NCI-H1417 (cell line): ENCODE results near the gene HIBCH.
"Not testable (repeated sequence)": the region's sequence is repeated elsewhere in the genome, so short reads cannot be mapped to it uniquely, and the experiment has no call there.

Experiments used
- DNase-seq, 3 experiments: peaks; one replicate each; lab custom pipeline; 2025; lab: John Stamatoyannopoulos, UW

Gene HIBCH

DNA sequence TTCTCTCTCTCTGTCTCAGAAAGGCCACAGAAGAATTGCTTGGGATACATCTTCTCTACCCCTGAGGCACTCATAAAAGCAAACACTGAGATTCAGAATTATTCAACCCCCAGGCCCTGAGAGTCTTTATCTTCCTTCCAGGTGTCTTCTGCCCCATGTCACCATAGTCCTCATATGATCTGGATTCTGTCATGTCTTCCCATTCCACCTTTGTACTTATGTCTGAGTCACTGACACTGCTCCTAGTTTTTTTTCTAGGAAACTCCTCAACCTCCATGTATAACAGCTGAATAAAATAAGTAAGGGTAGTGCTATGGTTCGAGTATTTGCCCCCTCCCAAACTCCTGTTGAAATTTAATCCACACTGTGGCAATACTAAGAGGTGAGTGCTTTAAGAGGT is 11.6 kb downstream of the HIBCH start:
- no peak for DNase-seq

DNA sequence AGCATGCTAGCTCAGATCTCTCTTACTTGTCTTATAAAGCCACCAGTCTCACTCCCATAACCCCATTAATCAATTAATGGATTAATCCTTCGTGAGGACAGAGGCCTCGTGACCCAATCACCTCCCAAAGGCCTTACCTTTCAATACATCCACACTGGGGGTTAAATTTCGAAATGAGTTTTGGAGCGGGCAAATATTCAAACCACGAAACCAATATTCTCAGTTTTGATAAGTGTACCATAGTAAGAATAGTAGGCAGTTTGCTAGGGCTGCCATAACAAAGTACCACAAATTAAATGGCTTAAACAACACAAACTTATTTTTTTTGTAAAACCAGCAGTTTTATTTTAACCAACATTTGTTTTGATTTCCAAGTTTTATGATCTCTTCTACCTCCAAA is 15.2 kb downstream of the HIBCH start:
- DNase-seq: no peak

DNA sequence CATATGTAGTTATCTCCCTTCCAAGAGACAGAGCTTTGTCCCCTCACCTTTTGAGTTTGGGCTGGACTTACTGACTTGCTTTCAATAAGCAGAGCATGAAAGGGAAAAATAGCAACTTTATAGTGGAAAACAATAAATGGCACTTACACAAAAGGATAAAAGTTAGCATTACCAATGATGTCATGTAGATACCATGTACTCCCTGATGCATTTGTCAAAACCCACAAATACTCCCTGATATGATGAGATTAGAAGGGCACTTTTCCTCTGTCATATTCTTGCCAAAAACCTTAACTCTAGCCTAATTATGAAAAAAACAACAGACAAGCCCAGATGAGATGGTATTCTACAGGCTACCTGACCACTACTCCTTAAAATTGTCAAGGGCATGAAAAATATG is 16.0 kb downstream of the HIBCH start:
- no peak for DNase-seq

GRCh38 chr2:190302052-190302451 is 17.6 kb downstream of the HIBCH start:
- DNase-seq: no peak

DNA sequence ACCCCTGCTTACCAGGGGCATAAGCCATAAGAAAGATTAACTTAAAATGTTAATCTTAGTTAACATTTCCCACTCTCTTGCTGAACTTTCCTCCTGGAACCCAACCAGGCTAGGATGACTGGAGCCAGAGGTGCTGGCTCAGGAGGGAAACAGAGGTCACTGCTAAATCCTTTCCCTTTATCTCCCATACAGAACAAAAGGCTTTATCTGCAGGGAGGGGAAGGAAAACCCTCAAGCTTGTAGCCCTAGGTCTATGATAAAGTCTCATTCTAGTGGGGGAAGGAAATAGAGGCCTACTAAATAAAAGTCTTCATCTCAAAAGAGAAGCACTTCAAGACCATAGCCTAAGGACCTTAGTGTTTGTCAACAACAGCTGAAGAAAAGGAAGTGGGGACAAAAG is 18.6 kb downstream of the HIBCH start:
- no peak for DNase-seq

- DNase-seq: not testable (repeated sequence)
Measured at GRCh38 chr2:190297880-190298279, 21.7 kb downstream of the HIBCH start.

DNA sequence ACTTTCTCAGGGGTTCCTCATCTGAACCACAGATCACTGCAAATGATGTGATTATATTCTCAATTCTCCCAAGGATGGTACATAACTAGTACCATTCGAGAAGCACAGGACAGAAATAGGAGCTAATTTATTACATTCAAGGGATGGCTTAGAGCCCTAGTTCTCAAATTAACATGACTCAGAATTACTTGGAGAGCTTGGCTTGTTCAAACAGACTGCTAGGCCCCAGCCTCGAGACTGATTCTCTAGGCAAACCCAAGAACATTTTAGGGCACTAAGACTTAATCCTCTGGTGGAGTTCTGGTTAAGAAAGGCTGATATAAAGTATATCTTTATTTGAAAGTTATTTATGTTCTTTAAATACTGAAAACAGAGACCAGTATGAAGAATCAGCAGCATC is 35.8 kb downstream of the HIBCH start:
- no peak for DNase-seq

DNA sequence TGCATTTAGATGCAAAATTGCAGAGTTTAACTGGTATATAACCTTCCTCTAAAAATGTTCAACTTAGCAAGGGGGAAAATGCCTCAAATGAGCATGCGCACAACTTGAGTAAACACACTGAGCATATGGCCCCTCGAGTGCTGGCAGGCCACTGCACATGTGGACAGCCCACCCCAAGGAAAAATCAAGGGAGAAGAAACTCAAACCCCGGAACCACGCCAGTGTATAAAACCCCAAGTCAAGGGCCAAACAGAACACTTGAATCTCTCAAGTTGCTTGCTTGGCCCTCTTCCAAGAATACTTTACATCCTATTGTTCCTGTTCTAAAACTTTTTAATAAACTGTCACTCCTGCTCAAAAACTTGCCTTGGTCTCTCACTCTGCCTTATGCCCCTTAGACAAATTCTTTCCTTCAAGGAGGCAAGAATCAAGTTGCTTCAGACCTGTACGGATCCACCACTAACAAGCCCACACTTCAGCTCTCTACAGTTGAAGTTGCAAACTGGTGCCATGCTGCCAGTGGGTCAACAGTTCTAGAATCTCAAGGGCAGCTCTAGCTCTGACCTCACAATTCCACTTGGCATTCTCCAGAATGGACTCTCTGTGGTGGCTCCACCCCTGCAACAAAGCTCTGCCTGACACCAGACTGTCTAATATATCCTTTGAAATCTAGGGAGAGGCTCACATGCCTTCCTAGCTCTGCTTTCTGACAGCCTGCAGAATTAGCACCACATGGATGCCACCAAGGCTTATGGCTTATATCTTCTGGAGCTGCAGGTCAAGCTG is 38.9 kb downstream of the HIBCH start:
- DNase-seq: no peak

- not testable (repeated sequence) for DNase-seq
Measured at GRCh38 chr2:190279256-190280134, 40.1 kb downstream of the HIBCH start.

- peak in 2 of 3 experiments; percentile 14 to 45 for DNase-seq
Measured at GRCh38 chr2:190277234-190278112, 42.2 kb downstream of the HIBCH start.

DNA sequence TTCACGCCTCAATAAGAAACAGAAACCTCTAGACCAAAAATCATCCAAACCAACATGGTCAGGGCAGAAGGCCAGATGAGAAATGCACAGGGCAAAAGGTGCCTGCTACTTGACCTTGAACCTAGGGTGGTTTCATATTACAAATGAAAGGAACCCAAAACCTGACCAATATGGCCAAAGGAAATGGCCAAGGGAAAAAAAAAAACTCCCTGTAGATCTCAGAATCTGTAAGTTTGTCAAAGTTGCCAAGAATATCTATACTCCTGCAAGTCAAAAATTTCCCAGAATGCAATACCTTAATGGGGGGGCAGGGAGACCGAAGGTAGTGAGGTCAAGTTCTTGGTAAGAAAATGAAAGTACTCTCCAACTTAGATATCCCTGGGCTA is 47.2 kb downstream of the HIBCH start:
- DNase-seq: no peak

DNA sequence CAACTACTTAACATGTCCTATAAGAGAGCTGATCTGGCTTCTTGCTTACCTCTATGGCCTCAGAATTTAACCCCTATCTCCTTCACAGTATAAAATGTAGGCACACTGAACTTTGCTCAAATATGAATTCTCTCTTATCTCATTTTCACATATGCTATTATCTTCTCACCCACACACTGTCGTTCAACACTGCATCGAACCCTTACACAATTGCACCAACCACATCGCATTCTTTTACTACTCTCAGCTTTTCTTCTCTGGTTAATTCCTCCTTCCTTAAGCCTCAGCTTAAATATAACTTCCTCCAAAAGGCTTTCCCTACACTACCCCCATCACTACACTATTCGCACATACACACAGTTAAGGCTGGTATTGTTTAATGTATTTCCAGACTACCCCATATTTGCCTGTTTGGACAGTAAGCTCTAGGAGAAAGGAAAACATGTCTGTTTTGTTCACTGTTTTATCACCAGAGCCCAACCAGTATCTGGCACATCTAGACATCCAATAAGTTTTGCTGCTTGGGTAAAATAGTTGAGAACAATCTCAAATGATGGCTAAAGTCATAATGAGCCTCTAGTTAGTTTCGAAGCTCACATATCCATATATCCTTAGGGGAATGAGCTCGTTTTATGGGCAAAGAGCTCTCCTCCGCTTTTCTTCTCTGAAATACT is 47.7 kb downstream of the HIBCH start:
- no peak for DNase-seq

- DNase-seq: peak in 1 of 3 experiments; percentile 6
Measured at GRCh38 chr2:190270298-190270697, 49.3 kb downstream of the HIBCH start.

DNA sequence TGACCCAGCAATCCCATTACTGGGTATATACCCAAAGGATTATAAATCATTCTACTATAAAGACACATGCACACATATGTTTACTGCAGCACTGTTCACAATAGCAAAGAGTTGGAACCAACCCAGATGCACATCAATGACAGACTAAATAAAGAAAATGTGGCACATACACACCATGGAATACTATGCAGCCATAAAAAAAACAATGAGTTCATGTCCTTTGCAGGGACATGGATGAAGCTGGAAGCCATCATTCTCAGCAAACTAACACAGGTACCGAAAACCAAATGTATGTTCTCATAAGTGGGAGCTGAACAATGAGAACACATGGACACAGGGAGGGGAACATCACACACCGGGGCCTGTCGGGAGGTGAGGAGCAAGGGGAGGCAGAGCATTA is 49.9 kb downstream of the HIBCH start:
- DNase-seq: not testable (repeated sequence)

- no peak for DNase-seq
Measured at GRCh38 chr2:190267302-190267701, 52.3 kb downstream of the HIBCH start.

- no peak for DNase-seq
Measured at GRCh38 chr2:190266314-190266713, 53.3 kb downstream of the HIBCH start.

DNA sequence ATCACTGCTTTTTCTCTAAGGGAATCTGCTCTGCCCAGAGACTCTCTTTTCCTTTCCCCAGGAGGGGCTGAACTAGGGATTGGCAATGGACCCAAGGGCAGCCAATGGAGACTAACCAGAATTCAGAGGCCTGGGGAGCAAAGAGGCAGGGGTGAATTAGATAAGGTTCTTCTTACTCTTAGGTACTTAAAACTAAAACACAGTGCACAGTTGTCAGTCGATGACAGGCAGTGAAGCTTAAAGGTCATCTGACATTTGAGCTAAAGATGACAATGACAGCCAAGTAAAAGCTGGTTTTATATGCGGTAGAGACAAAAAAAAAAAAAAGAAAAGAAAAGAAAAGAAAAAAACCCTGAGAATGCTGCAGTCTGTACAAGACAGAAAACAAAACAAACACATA is 57.8 kb downstream of the HIBCH start:
- DNase-seq: no peak

DNA sequence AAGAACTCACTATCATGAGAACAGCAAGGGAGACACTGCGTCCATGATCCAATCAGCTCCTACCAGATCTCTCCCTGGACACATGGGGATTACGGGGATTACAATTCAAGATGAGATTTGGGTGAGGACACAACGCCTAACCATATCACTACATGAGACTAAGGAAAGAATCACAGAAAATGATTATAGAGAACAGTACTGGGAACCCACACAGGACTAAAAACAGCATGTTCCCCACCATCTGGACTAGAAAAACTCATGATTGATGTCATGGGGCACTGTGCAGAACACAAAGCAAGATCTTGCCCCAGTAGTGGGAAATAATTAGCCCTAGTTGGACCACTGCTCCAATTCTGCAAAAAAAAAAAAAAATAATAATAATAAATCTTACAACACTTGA is 63.5 kb downstream of the HIBCH start:
- no peak for DNase-seq

DNA sequence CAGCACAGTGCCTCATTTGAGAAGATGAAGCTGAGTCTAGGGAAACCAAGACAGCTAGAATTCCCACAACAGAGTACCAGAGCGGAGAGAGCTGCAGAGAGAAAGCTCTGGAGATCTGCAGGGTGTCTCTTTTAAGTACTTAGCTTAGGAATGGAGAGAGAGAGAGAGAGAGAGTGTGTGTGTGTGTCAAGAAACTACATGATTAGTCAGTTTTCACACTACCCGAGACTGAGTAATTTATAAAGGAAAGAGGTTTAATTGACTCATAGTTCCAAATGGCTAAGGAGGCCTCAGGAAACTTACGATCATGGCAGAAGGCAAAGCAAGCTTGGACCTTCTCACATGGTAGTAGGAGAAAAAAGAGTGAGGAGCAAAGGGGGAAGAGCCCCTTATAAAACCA is 64.0 kb downstream of the HIBCH start:
- no peak for DNase-seq

DNA sequence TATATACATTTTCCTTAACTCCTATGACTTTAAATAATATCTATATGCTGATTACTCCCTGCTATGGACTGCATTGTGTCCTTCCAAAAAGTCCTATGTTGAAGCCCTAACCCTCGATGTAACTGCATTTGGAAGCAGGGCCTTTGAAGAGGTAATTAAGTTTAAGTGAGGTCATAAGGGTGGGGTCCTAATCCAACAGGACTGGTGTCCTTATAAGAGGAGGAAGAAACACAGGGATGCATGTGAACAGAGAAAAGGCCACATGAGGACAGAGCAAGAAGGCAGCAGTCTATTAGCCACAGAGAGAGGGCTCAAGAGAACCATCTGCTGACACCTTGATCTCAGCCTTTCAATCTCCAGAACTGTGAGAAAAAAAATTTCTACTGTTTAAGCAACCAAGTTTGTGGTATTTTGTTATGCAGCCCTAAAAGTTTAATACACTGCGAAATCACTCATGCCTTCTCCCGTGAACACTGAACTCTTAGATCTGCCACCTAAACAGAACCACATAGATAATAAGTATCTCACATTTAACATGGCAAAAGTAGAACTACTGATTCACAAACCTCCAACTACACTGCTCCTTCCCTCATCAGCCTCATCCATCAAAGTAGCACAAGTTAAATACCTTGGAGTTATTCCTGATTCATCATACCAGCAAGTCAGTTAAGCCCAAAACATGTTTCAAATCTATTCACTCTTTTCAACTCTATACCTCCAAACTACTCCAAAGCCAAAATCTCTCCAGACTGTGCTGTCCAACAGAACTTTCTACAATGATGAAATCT is 65.4 kb downstream of the HIBCH start:
- DNase-seq: no peak

- DNase-seq: no peak
Measured at GRCh38 chr2:190250421-190250820, 69.2 kb downstream of the HIBCH start.
